ENCODE measurements around the gene MYO16. TPM values are rescaled to one million over a fixed set of nuclear protein-coding genes. Genes with fewer than 3 reads are reported as not detected.

Gene MYO16
- total and polyA plus RNA-seq, 3 donors from 2014 or later: 3.1 to 4.0 (median 3.4) TPM

DNA sequence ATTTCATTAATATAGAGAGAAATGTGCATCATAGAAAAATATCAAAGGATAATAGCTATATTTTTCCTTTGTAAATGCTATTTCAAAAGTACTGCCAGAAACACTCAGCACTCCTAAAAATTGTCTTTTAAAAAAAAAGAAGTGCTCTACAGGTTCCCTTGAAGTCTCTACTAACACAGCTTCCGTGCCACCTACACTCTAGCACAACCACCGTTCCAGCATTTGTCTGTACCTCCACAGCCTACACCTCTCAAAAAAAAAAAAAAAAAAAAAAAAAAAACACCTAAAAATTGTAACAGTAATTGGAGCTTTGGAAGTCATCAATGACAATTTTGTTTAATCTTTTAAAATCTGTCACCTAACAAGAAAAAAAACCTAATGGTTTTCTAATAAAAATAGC lies 485.6 kb downstream of the MYO16 start:
- no peak overlapping the region for H3K4me3 ChIP-seq
- no peaks in the 10 kb centered on the region for H3K9me3 ChIP-seq
- no peaks in the 10 kb centered on the region for H3K27me3 ChIP-seq
- 70 to 78% methylated on average over 2 of the region's 2 CpGs for WGBS, 2 donors
- no peaks in the 10 kb centered on the region for H3K36me3 ChIP-seq (ENCODE audit: low read depth, missing control alignments)
- DNase-seq: no peak
- peaks cover 8% of the 10 kb centered on the region for H3K4me1 ChIP-seq
- no peak overlapping the region for H3K27ac ChIP-seq
- intact Hi-C loops (cut with DNase I; ENCODE audit: low total_unique reads): no loop called here
- TF ChIP-seq POLR2A (IDR thresholded peaks at IDR 0.05): no peak
- TF ChIP-seq, protein P1, sequence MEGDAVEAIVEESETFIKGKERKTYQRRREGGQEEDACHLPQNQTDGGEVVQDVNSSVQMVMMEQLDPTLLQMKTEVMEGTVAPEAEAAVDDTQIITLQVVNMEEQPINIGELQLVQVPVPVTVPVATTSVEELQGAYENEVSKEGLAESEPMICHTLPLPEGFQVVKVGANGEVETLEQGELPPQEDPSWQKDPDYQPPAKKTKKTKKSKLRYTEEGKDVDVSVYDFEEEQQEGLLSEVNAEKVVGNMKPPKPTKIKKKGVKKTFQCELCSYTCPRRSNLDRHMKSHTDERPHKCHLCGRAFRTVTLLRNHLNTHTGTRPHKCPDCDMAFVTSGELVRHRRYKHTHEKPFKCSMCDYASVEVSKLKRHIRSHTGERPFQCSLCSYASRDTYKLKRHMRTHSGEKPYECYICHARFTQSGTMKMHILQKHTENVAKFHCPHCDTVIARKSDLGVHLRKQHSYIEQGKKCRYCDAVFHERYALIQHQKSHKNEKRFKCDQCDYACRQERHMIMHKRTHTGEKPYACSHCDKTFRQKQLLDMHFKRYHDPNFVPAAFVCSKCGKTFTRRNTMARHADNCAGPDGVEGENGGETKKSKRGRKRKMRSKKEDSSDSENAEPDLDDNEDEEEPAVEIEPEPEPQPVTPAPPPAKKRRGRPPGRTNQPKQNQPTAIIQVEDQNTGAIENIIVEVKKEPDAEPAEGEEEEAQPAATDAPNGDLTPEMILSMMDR (IDR thresholded peaks at IDR 0.05): no peak

DNA sequence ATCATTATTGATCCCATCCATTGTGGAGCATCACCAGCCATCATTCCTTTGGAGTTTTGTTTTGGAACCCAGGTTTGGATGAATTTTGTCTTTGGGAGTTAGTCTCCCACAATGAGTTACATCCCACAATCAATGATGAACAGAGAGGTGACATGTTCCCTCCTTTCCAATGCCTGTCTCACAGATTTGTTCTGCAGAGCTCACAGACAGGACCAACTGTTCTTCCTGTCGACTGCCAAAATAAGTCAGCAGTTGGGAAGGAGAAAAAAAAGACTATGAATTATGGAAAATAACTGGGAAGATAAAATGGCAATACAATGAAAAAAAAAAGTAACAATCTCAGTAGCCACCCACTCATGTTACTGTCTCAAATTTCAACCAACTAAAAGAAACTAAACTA lies 489.1 kb downstream of the MYO16 start:
- Histone ChIP-seq H3K36me3 (ENCODE audit: low read depth, missing control alignments) (no peaks in the 10 kb centered on the region), H3K9me3 (no peaks in the 10 kb centered on the region), H3K4me1 (peaks cover 8% of the 10 kb centered on the region), H3K27me3 (no peaks in the 10 kb centered on the region), H3K4me3 (no peak overlapping the region), H3K27ac (no peak overlapping the region)
- DNase-seq: no peak
- WGBS, 2 donors: 32 to 46% methylated on average over 1 of the region's 1 CpG
- no peak for TF ChIP-seq POLR2A (IDR thresholded peaks at IDR 0.05)
- TF ChIP-seq, protein P1 (IDR thresholded peaks at IDR 0.05): no peak
- intact Hi-C loops (cut with DNase I; ENCODE audit: low total_unique reads): no loop called here

DNA sequence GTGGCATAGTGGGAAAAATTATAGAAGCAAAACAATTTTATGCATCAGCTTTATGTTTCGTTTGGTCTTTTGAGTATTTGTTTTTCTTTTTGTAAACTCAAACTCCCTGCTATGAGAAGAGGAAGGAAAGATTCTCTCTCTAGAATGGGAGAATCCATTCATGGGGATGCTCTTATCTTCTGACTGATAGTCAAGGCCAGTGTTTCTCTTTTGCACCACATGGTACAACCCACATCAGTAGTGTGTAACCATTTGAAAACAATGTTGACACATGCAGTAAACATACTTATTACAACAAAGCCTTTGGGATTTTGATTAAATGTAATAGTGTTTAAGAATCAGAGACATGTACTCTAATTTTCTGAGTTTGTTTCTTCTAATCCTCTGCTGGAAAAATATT lies 490.5 kb downstream of the MYO16 start:
- peaks cover 8% of the 10 kb centered on the region for H3K4me1 ChIP-seq
- TF ChIP-seq, protein P1 (IDR thresholded peaks at IDR 0.05): no peak
- 56 to 61% methylated on average over 1 of the region's 1 CpG for WGBS, 2 donors
- H3K36me3 ChIP-seq (ENCODE audit: low read depth, missing control alignments): no peaks in the 10 kb centered on the region
- H3K27me3 ChIP-seq: no peaks in the 10 kb centered on the region
- H3K27ac ChIP-seq: no peak overlapping the region
- DNase-seq: no peak
- intact Hi-C loops (cut with DNase I; ENCODE audit: low total_unique reads): no loop called here
- no peaks in the 10 kb centered on the region for H3K9me3 ChIP-seq
- no peak overlapping the region for H3K4me3 ChIP-seq

DNA sequence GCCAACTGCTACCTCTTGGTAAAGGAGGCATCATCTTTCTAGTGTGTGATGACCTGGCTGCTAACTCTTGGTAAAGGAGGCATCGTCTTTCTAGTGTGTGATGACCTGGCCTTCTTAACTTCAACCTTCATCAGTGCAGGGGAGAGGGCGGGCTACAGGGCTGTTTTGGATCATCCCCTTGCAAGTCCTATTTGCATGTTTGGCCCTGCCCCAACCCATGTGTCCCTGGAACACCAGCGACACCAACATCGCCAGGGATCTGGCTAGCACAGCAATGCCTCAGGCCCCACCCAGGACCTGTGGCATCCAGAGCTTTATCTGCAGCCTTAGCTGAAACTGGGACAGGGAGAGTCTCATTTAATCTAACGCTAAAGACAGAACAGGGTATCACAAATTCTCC lies 492.4 kb downstream of the MYO16 start:
- H3K4me3 ChIP-seq: no peak overlapping the region
- 86 to 92% methylated on average over 5 of the region's 5 CpGs for WGBS, 2 donors
- H3K36me3 ChIP-seq (ENCODE audit: low read depth, missing control alignments): no peaks in the 10 kb centered on the region
- no peak overlapping the region for H3K27ac ChIP-seq
- no peaks in the 10 kb centered on the region for H3K27me3 ChIP-seq
- TF ChIP-seq, protein P1 (IDR thresholded peaks at IDR 0.05): no peak
- no peak for TF ChIP-seq POLR2A (IDR thresholded peaks at IDR 0.05)
- intact Hi-C loops (cut with DNase I; ENCODE audit: low total_unique reads): no loop called here
- H3K9me3 ChIP-seq: no peaks in the 10 kb centered on the region
- no peak for DNase-seq
- H3K4me1 ChIP-seq: peaks cover 8% of the 10 kb centered on the region

DNA sequence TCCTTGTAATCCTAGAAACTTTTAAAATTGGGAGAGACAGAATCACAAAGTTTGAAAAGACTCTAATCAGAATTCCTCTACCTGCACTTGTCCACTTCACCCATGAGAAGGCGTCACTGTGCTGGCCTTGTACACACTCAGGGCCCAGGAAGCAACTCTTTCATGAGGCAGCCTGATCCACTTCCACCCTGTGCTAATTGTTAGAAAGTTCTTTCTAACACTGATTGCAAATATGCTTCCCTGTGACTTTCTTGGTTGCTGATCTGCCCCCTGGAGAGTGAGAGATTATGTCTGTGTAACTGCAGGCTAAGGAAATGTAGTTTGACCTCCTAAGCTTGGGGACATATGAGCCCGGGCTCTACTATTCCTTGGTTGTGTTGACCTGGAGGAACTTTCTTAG lies 494.6 kb downstream of the MYO16 start:
- Histone ChIP-seq H3K9me3 (no peaks in the 10 kb centered on the region), H3K27me3 (no peaks in the 10 kb centered on the region), H3K4me1 (no peaks in the 10 kb centered on the region), H3K27ac (no peak overlapping the region), H3K36me3 (ENCODE audit: low read depth, missing control alignments) (no peaks in the 10 kb centered on the region), H3K4me3 (no peak overlapping the region)
- TF ChIP-seq, protein P1 (IDR thresholded peaks at IDR 0.05): no peak
- no peak for TF ChIP-seq POLR2A (IDR thresholded peaks at IDR 0.05)
- 83 to 87% methylated on average over 2 of the region's 2 CpGs for WGBS, 2 donors
- intact Hi-C loops (cut with DNase I; ENCODE audit: low total_unique reads): no loop called here
- DNase-seq: no peak
